K562 (cell line): Measurements from ENCODE around the gene IRF2. TPM values are rescaled to one million over a fixed set of nuclear protein-coding genes. Genes with fewer than 3 reads are reported as not detected.

Experiments used
- ATF1 ChIP-seq, 2 experiments: fragments of 450-650 bp in 1 of 2; IDR thresholded peaks; 2 replicates each; pipeline ENCODE4 v1.6.1; 2016; ENCODE audit warnings: missing compliant biosample characterization in 1 of 2, missing genetic modification characterization in 1 of 2
- CBFA2T3 ChIP-seq: fragments of 450-650 bp; IDR thresholded peaks from 2 replicates; pipeline ENCODE4 v1.6.1; 2017
- CBX3 ChIP-seq, 2 experiments: IDR thresholded peaks; 1 replicate in 1 of 2; 2 replicates in 1 of 2; pipeline ENCODE4 v1.6.1; 2012; ENCODE audit warnings: inconsistent platforms in 2 of 2, low read length in 2 of 2, borderline replicate concordance in 1 of 2, control low read depth in 1 of 2
- EHMT2 ChIP-seq: fragments of 450-650 bp; IDR thresholded peaks from 2 replicates; pipeline ENCODE4 v1.6.1; 2018; ENCODE audit warnings: antibody characterized with exemption
- ELF4 ChIP-seq: fragments of 450-650 bp; formaldehyde crosslinking; IDR thresholded peaks from 2 replicates; pipeline ENCODE4 v1.4.0; 2022; ENCODE audit warnings: missing genetic modification characterization
- EP400 ChIP-seq: fragments of 450-650 bp; IDR thresholded peaks from 2 replicates; pipeline ENCODE4 v1.6.1; 2017; ENCODE audit warnings: antibody characterized with exemption, mild to moderate bottlenecking, moderate library complexity
- ETV5 ChIP-seq: sonication (generic); formaldehyde crosslinking; IDR thresholded peaks from 2 replicates; pipeline ENCODE4 v1.4.0; 2020; ENCODE audit warnings: low read depth, mild to moderate bottlenecking, missing genetic modification reagents
- L3MBTL2 ChIP-seq: fragments of 450-650 bp; IDR thresholded peaks from 2 replicates; pipeline ENCODE4 v1.6.1; 2016; ENCODE audit warnings: mild to moderate bottlenecking, moderate library complexity
- LEF1 ChIP-seq: fragments of 450-650 bp; IDR thresholded peaks from 2 replicates; pipeline ENCODE4 v1.6.1; 2016; ENCODE audit warnings: mild to moderate bottlenecking
- MAFF ChIP-seq: IDR thresholded peaks from 2 replicates; pipeline ENCODE4 v1.6.1; 2012; ENCODE audit warnings: low read length, improper control_type of control experiment
- MAFG ChIP-seq: fragments of 450-650 bp; conservative IDR thresholded peaks from 2 replicates; pipeline ENCODE4 v1.6.1; 2016; ENCODE audit warnings: missing genetic modification characterization, missing compliant biosample characterization
- MEF2D ChIP-seq: conservative IDR thresholded peaks from 2 replicates; pipeline ENCODE4 v1.6.1; 2016; ENCODE audit warnings: low read depth, missing genetic modification characterization, missing compliant biosample characterization
- NRF1 ChIP-seq, 2 experiments: fragments of 450-650 bp; IDR thresholded peaks in 1 of 2; conservative IDR thresholded peaks in 1 of 2; 2 replicates each; pipeline ENCODE4 v1.6.1; 2014; ENCODE audit warnings: mild to moderate bottlenecking in 2 of 2
- PHF20 ChIP-seq: fragments of 450-650 bp; IDR thresholded peaks from 2 replicates; pipeline ENCODE4 v1.6.1; 2018; ENCODE audit not compliant: partially characterized antibody
- RBBP5 ChIP-seq: fragments of 200-600 bp; sonication (generic); IDR thresholded peaks from 2 replicates; pipeline ENCODE4 v1.6.1; 2012; ENCODE audit warnings: borderline replicate concordance, mild to moderate bottlenecking, low read length, control low read depth, inconsistent platforms; ENCODE audit not compliant: insufficient read depth, poor library complexity, severe bottlenecking
- SIN3A ChIP-seq, 2 experiments: fragments of 150-350 bp in 1 of 2; IDR thresholded peaks; 2 replicates each; pipeline ENCODE4 v1.6.1; 2011 to 2016; ENCODE audit warnings: borderline replicate concordance in 2 of 2, low read depth in 2 of 2, low read length in 2 of 2, mild to moderate bottlenecking in 2 of 2, moderate library complexity in 2 of 2; ENCODE audit not compliant: control insufficient read depth in 1 of 2
- THRAP3 ChIP-seq: fragments of 450-650 bp; IDR thresholded peaks from 2 replicates; pipeline ENCODE4 v1.6.1; 2016; ENCODE audit warnings: mild to moderate bottlenecking, inconsistent platforms, borderline replicate concordance
- TRIM24 ChIP-seq, 2 experiments: fragments of 450-650 bp; IDR thresholded peaks; 2 replicates each; pipeline ENCODE4 v1.6.1; 2016
- TSC22D4 ChIP-seq: fragments of 450-650 bp; IDR thresholded peaks from 2 replicates; pipeline ENCODE4 v1.6.1; 2016; ENCODE audit warnings: missing genetic modification characterization, missing biosample characterization, control low read depth
- ZBTB9 ChIP-seq: fragments of 450-650 bp; formaldehyde crosslinking; IDR thresholded peaks from 2 replicates; pipeline ENCODE4 v1.4.0; 2020; ENCODE audit warnings: mild to moderate bottlenecking, moderate library complexity
- ZNF436 ChIP-seq: fragments of 250-450, 450-650 bp; sonication (Bioruptor Pico); formaldehyde crosslinking; IDR thresholded peaks from 2 replicates; pipeline ENCODE4 v1.7.0; 2020; ENCODE audit warnings: mild to moderate bottlenecking
- ZNF717 ChIP-seq: fragments of 250-450 bp; sonication (Bioruptor Pico); IDR thresholded peaks from 2 replicates; pipeline ENCODE4 v1.5.0; 2021
- ZNF764 ChIP-seq: fragments of 250-450 bp; sonication (Bioruptor Pico); IDR thresholded peaks from 2 replicates; pipeline ENCODE4 v1.4.0; 2020; ENCODE audit warnings: low read depth, mild to moderate bottlenecking, moderate library complexity
- polyA plus RNA-seq, 8 experiments: library from polyadenylated mRNA; depleted of rRNA in 4 of 8; stranded (reverse) in 5 of 8; unstranded in 3 of 8; fragments of >200 nt; fragmentation: Nextera tagmentation in 2 of 8; fragmentation: Illumina TruSeq in 1 of 8; extraction: Ambion mirVana in 2 of 8; extraction: Trizol in 1 of 8; gene quantifications; 2 replicates each; pipeline versions ENCODE4 v1.2.1 to v1.2.3, GENCODE V29; 2011 to 2014; ENCODE audit warnings: inconsistent platforms in 1 of 8, missing spikeins in 1 of 8
- total RNA-seq, 7 experiments: library from RNA; depleted of rRNA in 6 of 7; stranded (reverse); fragments of >200 nt in 6 of 7; fragmentation: Illumina TruSeq in 2 of 7; extraction: Trizol in 2 of 7; gene quantifications; 2 replicates each; pipeline versions ENCODE4 v1.2.1 to v1.2.3, GENCODE V29; 2011 to 2021; ENCODE audit warnings: low replicate concordance in 1 of 7
- TF ChIP-seq, protein P1 (sequence below): sonication (generic); formaldehyde crosslinking; IDR thresholded peaks from 2 replicates; pipeline ENCODE4 v1.8.0; 2022; ENCODE audit warnings: mild to moderate bottlenecking, missing genetic modification reagents, borderline replicate concordance
- TF ChIP-seq, protein P2 (sequence below): fragments of 200-800 bp; sonication (Bioruptor generic); IDR thresholded peaks from 2 replicates; pipeline ENCODE4 v1.6.1; 2017; ENCODE audit warnings: missing genetic modification characterization, missing compliant biosample characterization

The IRF2 gene
- total and polyA plus RNA-seq, 9 of the 15 experiments (the other 6 are each of a cell fraction or from before 2014, with no cell fraction given): 7.1 to 17.1 (median 11.3) TPM

GRCh38 chr4:184355111-184355604 lies 119.2 kb downstream of the IRF2 start (continued):
- TF ChIP-seq ZNF717: no peak
- TF ChIP-seq SIN3A (IDR thresholded peaks at IDR 0.05; ENCODE audit: borderline replicate concordance in 2 of 2, control insufficient read depth in 1 of 2, low read depth in 2 of 2, low read length in 2 of 2): no peak
- peak; percentile 39; the same call in 1 of the 2 replicates for TF ChIP-seq MAFF
- TF ChIP-seq ATF1 (CRISPR knock-in tag; IDR thresholded peaks at IDR 0.05): no peak
- peak; percentile 56 for TF ChIP-seq ATF1 (tag; IDR thresholded peaks at IDR 0.05)
- TF ChIP-seq ELF4 (CRISPR knock-in tag): peak; percentile 93; the same call in 1 of the 2 replicates
- 0 out of 2 replicates have a peak, but pooled peaks have one; percentile 82 for TF ChIP-seq ZBTB9 (CRISPR knock-in tag)
- no peak for TF ChIP-seq ZNF436
- TF ChIP-seq, protein P1, sequence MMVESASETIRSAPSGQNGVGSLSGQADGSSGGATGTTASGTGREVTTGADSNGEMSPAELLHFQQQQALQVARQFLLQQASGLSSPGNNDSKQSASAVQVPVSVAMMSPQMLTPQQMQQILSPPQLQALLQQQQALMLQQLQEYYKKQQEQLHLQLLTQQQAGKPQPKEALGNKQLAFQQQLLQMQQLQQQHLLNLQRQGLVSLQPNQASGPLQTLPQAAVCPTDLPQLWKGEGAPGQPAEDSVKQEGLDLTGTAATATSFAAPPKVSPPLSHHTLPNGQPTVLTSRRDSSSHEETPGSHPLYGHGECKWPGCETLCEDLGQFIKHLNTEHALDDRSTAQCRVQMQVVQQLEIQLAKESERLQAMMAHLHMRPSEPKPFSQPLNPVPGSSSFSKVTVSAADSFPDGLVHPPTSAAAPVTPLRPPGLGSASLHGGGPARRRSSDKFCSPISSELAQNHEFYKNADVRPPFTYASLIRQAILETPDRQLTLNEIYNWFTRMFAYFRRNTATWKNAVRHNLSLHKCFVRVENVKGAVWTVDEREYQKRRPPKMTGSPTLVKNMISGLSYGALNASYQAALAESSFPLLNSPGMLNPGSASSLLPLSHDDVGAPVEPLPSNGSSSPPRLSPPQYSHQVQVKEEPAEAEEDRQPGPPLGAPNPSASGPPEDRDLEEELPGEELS (CRISPR knock-in tag): no peak
- TF ChIP-seq CBX3 (IDR thresholded peaks at IDR 0.05; ENCODE audit: borderline replicate concordance in 1 of 2, low read length in 2 of 2): peak in 1 of 2 experiments; percentile 56; a peak in 1 of 3 replicates
- TF ChIP-seq NRF1 (conservative IDR thresholded peaks at IDR 0.05 in 1 of 2, IDR thresholded peaks at IDR 0.05 in 1 of 2): peak in 1 of 2 experiments; percentile 21; a peak in 1 of 4 replicates
- TF ChIP-seq MAFG (tag): peak; percentile 44; the same call in 1 of the 2 replicates
- peak; percentile 92 for TF ChIP-seq ETV5 (CRISPR knock-in tag)
- TF ChIP-seq CBFA2T3: peak; percentile 22; the same call in 1 of the 2 replicates
- TF ChIP-seq LEF1: peak; percentile 30; the same call in 1 of the 2 replicates
- TF ChIP-seq TRIM24 (IDR thresholded peaks at IDR 0.05): peak in 1 of 2 experiments; percentile 27; a peak in 1 of 4 replicates
- TF ChIP-seq MEF2D (tag): 0 out of 2 replicates have a peak, but pooled peaks have one; percentile 18
- TF ChIP-seq EP400: peak; percentile 34; the same call in 1 of the 2 replicates
- peak; percentile 65; the same call in 1 of the 2 replicates for TF ChIP-seq EHMT2
- TF ChIP-seq TSC22D4 (tag): no peak
- 0 out of 2 replicates have a peak, but pooled peaks have one; percentile 17 for TF ChIP-seq ZNF764 (CRISPR knock-in tag)
- peak; percentile 60 for TF ChIP-seq PHF20
- no peak for TF ChIP-seq THRAP3
- TF ChIP-seq L3MBTL2: 0 out of 2 replicates have a peak, but pooled peaks have one; percentile 21
- TF ChIP-seq, protein P2, sequence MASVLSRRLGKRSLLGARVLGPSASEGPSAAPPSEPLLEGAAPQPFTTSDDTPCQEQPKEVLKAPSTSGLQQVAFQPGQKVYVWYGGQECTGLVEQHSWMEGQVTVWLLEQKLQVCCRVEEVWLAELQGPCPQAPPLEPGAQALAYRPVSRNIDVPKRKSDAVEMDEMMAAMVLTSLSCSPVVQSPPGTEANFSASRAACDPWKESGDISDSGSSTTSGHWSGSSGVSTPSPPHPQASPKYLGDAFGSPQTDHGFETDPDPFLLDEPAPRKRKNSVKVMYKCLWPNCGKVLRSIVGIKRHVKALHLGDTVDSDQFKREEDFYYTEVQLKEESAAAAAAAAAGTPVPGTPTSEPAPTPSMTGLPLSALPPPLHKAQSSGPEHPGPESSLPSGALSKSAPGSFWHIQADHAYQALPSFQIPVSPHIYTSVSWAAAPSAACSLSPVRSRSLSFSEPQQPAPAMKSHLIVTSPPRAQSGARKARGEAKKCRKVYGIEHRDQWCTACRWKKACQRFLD (CRISPR knock-in tag): peak; percentile 81; the same call in 1 of the 2 replicates
- TF ChIP-seq RBBP5: no peak
